ENCODE measurements around the gene RRM2. TPM values are rescaled to one million over a fixed set of nuclear protein-coding genes. Genes with fewer than 3 reads are reported as not detected.

The RRM2 gene
- 38.2 and 71.6 TPM in 2 replicates for total RNA-seq

GRCh38 chr2:10122500-10123280 is at the start of gene RRM2:
RRM2 (plus strand) TSS chr2:10122739; CDS start chr2:10122799, 60 bp downstream.

DNA sequence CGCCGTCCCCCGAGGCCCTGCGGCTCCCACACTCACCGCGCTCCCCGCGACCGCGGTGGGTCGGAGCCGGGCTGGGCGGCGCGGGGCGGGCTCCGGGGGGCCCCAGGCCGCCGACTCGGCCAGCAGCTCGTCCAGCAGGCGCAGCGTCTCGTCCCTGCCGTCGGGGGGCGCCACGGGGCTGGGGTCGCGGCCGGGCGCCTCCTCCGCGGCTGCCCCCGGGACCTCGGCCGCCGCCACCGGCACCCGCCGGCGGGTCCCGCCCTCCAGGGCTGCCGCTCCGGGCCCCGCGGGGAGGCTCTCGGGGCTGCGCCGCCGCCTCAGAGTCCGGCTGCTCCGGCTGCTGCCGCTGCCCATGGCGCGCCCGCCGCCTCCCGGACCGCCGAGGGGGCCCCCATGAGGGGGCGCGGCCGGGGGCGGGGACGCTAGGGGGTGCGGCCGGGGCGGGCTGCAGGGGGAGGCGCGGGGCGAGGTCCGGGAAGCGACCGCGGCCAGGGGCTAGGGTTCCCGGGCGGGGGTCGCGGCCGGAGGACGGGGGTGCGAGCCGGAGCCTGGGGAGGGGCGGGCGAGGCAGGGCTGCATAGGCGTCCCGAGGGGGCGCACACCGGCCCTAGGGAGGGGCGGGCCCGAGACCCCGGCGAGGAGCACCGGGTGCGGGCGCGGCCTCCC is 42.5 kb upstream of the RRM2 start, which contains the start of gene CYS1:
Gene CYS1, minus strand, starts transcription at position 542 of the 666 bp plus-strand sequence. Its CDS starts 188 bp downstream, at position 354.

Small RNA genes within 50 kb of the gene (small RNA-seq; reads per million reads assigned to genes)
- gene RF00410 (not detected), gene RF00568 (not detected)

Other genes with a start within 250 kb of the RRM2 start
- 1.1 and 1.6 TPM in 2 replicates for gene GRHL1, start 171.0 kb upstream of the RRM2 start, total RNA-seq
- gene KLF11, start 79.2 kb upstream of the RRM2 start, total RNA-seq = 6.2 and 7.4 TPM in 2 replicates
- gene CYS1, start 42.3 kb upstream of the RRM2 start, total RNA-seq = 0.20 and 0.37 TPM in 2 replicates
- 23.1 and 87.2 TPM in 2 replicates for gene HPCAL1, start 180.2 kb downstream of the RRM2 start, total RNA-seq

Measured in subcutaneous preadipocyte (primary cell).